Measurements from ENCODE around the gene FAM170B.

Gene FAM170B

DNA sequence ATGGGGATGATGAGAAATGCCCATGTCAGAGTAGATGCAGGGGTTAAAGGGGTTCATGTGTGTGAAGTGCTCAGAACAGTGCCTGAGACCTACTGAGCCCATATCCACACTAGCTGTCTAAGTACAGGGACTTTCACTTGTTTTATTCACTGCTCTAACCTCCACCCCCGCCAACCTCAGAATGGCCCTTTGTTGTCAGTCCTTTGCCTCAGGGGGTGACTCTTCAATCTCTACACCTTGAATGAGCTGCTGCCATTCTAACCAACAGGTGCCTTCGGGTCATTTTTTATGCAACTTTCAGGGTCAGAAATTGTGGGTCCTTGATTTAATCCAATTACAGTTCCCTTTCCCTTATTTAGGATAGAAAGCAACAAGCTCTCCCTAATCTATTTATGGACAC lies 44.7 kb downstream of the FAM170B start:
- H3K4me2 ChIP-seq (ENCODE audit: low read depth, low read length, poor library complexity, severe bottlenecking): no peak overlapping the region
- TF ChIP-seq, protein P1, sequence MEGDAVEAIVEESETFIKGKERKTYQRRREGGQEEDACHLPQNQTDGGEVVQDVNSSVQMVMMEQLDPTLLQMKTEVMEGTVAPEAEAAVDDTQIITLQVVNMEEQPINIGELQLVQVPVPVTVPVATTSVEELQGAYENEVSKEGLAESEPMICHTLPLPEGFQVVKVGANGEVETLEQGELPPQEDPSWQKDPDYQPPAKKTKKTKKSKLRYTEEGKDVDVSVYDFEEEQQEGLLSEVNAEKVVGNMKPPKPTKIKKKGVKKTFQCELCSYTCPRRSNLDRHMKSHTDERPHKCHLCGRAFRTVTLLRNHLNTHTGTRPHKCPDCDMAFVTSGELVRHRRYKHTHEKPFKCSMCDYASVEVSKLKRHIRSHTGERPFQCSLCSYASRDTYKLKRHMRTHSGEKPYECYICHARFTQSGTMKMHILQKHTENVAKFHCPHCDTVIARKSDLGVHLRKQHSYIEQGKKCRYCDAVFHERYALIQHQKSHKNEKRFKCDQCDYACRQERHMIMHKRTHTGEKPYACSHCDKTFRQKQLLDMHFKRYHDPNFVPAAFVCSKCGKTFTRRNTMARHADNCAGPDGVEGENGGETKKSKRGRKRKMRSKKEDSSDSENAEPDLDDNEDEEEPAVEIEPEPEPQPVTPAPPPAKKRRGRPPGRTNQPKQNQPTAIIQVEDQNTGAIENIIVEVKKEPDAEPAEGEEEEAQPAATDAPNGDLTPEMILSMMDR (conservative IDR thresholded peaks at IDR 0.05; ENCODE audit: low read length): no peak
- TF ChIP-seq EZH2phosphoT487 (IDR thresholded peaks at IDR 0.05; ENCODE audit: borderline replicate concordance): no peak
- no peaks in the 10 kb centered on the region for H3K27me3 ChIP-seq (ENCODE audit: insufficient read depth, low read length, poor library complexity, severe bottlenecking)
- no peak overlapping the region for H3K9ac ChIP-seq (ENCODE audit: low read depth, low read length, poor library complexity, severe bottlenecking)
- H3K36me3 ChIP-seq (ENCODE audit: insufficient read depth, low read length): no peaks in the 10 kb centered on the region
- 0 out of 2 replicates have a peak, but pooled peaks cover 6% of the 10 kb centered on the region for H3K9me3 ChIP-seq (ENCODE audit: insufficient read depth, low read depth, low read length)
- no peaks in the 10 kb centered on the region for H4K20me1 ChIP-seq (ENCODE audit: insufficient read depth, low read length, poor library complexity, severe bottlenecking)
- H3K79me2 ChIP-seq (ENCODE audit: insufficient read depth, low read length): no peaks in the 10 kb centered on the region
- no peak overlapping the region for H2AFZ ChIP-seq (ENCODE audit: low read length)
- H3K4me1 ChIP-seq (ENCODE audit: insufficient read depth, low read length, poor library complexity, severe bottlenecking): no peaks in the 10 kb centered on the region
- H3K9me2 ChIP-seq (replicated peaks; ENCODE audit: low read depth, low read length): no peaks in the 10 kb centered on the region
- H3K4me3 ChIP-seq (ENCODE audit: low read length, poor library complexity, severe bottlenecking): no peak overlapping the region
- H3F3A ChIP-seq (ENCODE audit: low read depth): no peaks in the 10 kb centered on the region

DNA sequence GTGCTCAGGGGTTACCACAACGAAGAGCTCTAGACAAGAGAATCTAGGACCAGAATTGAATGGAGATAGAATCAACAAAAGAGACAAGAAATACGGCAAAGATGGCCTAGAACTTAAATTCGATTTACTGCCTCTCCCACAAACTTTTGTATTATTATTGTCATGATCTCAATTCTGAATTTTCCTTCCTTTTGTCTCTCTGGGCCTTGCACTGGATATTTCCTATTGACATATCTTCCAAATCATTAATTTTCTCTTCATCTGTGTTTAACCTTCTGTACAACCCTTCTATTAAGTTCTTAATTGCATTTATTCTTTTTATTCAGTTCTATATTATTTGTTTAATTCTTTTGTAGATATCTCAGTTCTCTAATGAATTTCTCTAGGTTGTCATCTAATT lies 46.9 kb downstream of the FAM170B start:
- Histone ChIP-seq H3K36me3 (ENCODE audit: insufficient read depth, low read length) (no peaks in the 10 kb centered on the region), H4K20me1 (ENCODE audit: insufficient read depth, low read length, poor library complexity, severe bottlenecking) (no peaks in the 10 kb centered on the region), H2AFZ (ENCODE audit: low read length) (no peak overlapping the region), H3K9me3 (ENCODE audit: insufficient read depth, low read depth, low read length) (0 out of 2 replicates have a peak, but pooled peaks cover 6% of the 10 kb centered on the region), H3K9me2 (replicated peaks; ENCODE audit: low read depth, low read length) (no peaks in the 10 kb centered on the region), H3K27me3 (ENCODE audit: insufficient read depth, low read length, poor library complexity, severe bottlenecking) (no peaks in the 10 kb centered on the region), H3K4me1 (ENCODE audit: insufficient read depth, low read length, poor library complexity, severe bottlenecking) (no peaks in the 10 kb centered on the region), H3K4me3 (ENCODE audit: low read length, poor library complexity, severe bottlenecking) (no peak overlapping the region), H3K9ac (ENCODE audit: low read depth, low read length, poor library complexity, severe bottlenecking) (no peak overlapping the region), H3K4me2 (ENCODE audit: low read depth, low read length, poor library complexity, severe bottlenecking) (no peak overlapping the region), H3K79me2 (ENCODE audit: insufficient read depth, low read length) (no peaks in the 10 kb centered on the region), H3F3A (ENCODE audit: low read depth) (no peaks in the 10 kb centered on the region)
- TF ChIP-seq EZH2phosphoT487 (IDR thresholded peaks at IDR 0.05; ENCODE audit: borderline replicate concordance): no peak
- TF ChIP-seq, protein P1 (conservative IDR thresholded peaks at IDR 0.05; ENCODE audit: low read length): no peak

DNA sequence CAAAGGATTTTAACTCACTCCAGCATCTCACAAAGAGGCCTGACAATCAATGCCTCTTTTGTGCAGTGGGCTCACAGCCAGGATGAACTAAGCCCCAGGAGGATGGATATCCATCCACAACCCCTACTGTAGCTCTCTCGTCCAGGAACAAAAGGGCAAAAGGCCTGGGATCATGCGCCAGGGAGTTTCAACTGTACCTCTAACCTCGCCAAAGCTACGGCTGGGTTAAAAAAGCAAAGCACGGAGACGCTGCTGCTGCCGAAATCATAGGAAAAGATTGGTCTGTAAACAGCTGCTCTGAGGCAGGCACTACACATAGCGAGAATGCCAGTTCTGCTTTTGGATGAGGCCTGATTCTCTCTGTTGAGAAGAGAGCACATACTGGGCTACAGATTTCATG lies 50.6 kb downstream of the FAM170B start:
- no peaks in the 10 kb centered on the region for H3K9me2 ChIP-seq (replicated peaks; ENCODE audit: low read depth, low read length)
- no peaks in the 10 kb centered on the region for H3K36me3 ChIP-seq (ENCODE audit: insufficient read depth, low read length)
- no peaks in the 10 kb centered on the region for H3K27me3 ChIP-seq (ENCODE audit: insufficient read depth, low read length, poor library complexity, severe bottlenecking)
- H3K4me2 ChIP-seq (ENCODE audit: low read depth, low read length, poor library complexity, severe bottlenecking): no peak overlapping the region
- no peak overlapping the region for H3K9ac ChIP-seq (ENCODE audit: low read depth, low read length, poor library complexity, severe bottlenecking)
- no peak for TF ChIP-seq EZH2phosphoT487 (IDR thresholded peaks at IDR 0.05; ENCODE audit: borderline replicate concordance)
- TF ChIP-seq, protein P1 (conservative IDR thresholded peaks at IDR 0.05; ENCODE audit: low read length): no peak
- H3K4me1 ChIP-seq (ENCODE audit: insufficient read depth, low read length, poor library complexity, severe bottlenecking): no peaks in the 10 kb centered on the region
- H3K79me2 ChIP-seq (ENCODE audit: insufficient read depth, low read length): no peaks in the 10 kb centered on the region
- H4K20me1 ChIP-seq (ENCODE audit: insufficient read depth, low read length, poor library complexity, severe bottlenecking): no peaks in the 10 kb centered on the region
- H3K4me3 ChIP-seq (ENCODE audit: low read length, poor library complexity, severe bottlenecking): no peak overlapping the region
- no peaks in the 10 kb centered on the region for H3F3A ChIP-seq (ENCODE audit: low read depth)
- H3K9me3 ChIP-seq (ENCODE audit: insufficient read depth, low read depth, low read length): 0 out of 2 replicates have a peak, but pooled peaks cover 6% of the 10 kb centered on the region
- no peak overlapping the region for H2AFZ ChIP-seq (ENCODE audit: low read length)

Data from Loucy (cell line).